Gastrocnemius medialis (tissue), 4 donors: ENCODE results near the gene MACROD2.

Experiments used
- CTCF ChIP-seq, 5 experiments: fragments of 450-650 bp in 3 of 5; fragments of 200-600 bp in 2 of 5; sonication (generic) in 2 of 5; IDR thresholded peaks in 4 of 5; conservative IDR thresholded peaks in 1 of 5; 1 replicate in 4 of 5; 2 replicates in 1 of 5; pipeline ENCODE4 v1.5.1; 2016 to 2019; ENCODE audit warnings: antibody characterized with exemption in 5 of 5, mild to moderate bottlenecking in 3 of 5, moderate library complexity in 3 of 5
- POLR2A ChIP-seq, 2 donors: fragments of 450-650 bp; IDR thresholded peaks; one replicate each; pipeline ENCODE4 v1.6.1; 2017; ENCODE audit warnings: antibody characterized with exemption in 2 of 2, mild to moderate bottlenecking in 2 of 2, moderate library complexity in 2 of 2

GRCh38 chr20:14232650-14233049 lies 237.3 kb downstream of the MACROD2 start:
- TF ChIP-seq CTCF (IDR thresholded peaks at IDR 0.05 in 4 of 5, conservative IDR thresholded peaks at IDR 0.05 in 1 of 5) = no peak
- TF ChIP-seq POLR2A (IDR thresholded peaks at IDR 0.05) = no peak
